HCT116 (cell line): ENCODE data around the gene CHRNE.

Source experiments
- CEBPB ChIP-seq: IDR thresholded peaks from 2 replicates; pipeline ENCODE4 v1.6.1; 2012; ENCODE audit warnings: low read depth
- POLR2A ChIP-seq: IDR thresholded peaks from 2 replicates; pipeline ENCODE4 v1.7.0; 2011; ENCODE audit warnings: borderline replicate concordance; ENCODE audit not compliant: insufficient read depth, insufficient read length; ENCODE audit errors: extremely low read depth
- ZFX ChIP-seq: fragments of 450-650 bp; IDR thresholded peaks from 2 replicates; pipeline ENCODE4 v1.6.1; 2017
- TF ChIP-seq, protein P1 (sequence below): IDR thresholded peaks from 2 replicates; pipeline ENCODE4 v1.6.1; 2012

DNA sequence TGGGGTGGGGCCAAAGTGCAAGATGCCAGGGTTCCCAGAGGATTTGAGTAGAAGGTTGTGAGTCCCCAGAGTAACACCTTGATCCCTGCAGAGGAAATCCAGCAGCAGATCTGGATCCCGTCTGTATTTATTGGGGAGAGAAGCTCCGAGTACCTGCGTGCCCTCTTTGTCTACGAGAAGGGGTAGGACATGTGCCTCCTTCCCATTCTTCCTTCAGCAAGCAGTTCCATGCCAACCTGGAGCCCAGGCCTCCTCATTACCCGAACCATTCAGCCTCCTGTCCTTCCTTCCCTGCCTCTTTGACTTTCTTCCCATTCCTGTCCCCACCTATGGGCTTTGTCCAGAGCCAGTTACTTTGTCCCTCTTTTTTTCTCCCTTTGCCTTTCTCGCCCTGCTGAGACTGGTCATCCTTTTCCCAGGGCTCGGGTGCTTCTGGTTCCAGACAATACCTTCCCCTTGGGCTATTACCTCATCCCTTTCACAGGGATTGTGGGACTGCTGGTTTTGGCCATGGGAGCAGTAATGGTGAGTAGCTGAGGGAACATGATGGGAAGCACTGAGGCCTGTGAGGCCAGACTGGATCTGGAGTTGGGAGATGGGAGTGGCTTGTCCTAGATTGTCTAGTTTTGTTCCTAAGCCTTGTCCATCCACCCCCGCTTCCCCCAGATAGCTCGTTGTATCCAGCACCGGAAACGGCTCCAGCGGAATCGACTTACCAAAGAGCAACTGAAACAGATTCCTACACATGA is 40.0 kb upstream of the CHRNE start:
- TF ChIP-seq CEBPB: no peak
- TF ChIP-seq ZFX: no peak
- TF ChIP-seq, protein P1, sequence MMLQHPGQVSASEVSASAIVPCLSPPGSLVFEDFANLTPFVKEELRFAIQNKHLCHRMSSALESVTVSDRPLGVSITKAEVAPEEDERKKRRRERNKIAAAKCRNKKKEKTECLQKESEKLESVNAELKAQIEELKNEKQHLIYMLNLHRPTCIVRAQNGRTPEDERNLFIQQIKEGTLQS: no peak
- no peak for TF ChIP-seq POLR2A
